ENCODE measurements around the gene ASGR1.
A peak's percentile ranks its signal among the peaks of the same experiment; 100 is the strongest.
"Not testable (repeated sequence)": the region's sequence is repeated elsewhere in the genome, so short reads cannot be mapped to it uniquely, and the experiment has no call there.

Gene ASGR1

GRCh38 chr17:7159571-7159970 is 19.6 kb downstream of the ASGR1 start:
- not testable (repeated sequence) for DNase-seq (ENCODE audit: low spot score)

GRCh38 chr17:7158424-7158823 is 20.7 kb downstream of the ASGR1 start:
- DNase-seq (ENCODE audit: low spot score), result not testable (repeated sequence)

GRCh38 chr17:7156342-7156940 is 22.7 kb downstream of the ASGR1 start:
- no peak for DNase-seq (ENCODE audit: low spot score)

- DNase-seq (ENCODE audit: low spot score), result no peak
These were observed 31.4 kb downstream of the ASGR1 start for GRCh38 chr17:7147772-7148171.

- no peak for DNase-seq (ENCODE audit: low spot score)
These were observed 33.1 kb downstream of the ASGR1 start for GRCh38 chr17:7146115-7146514.

GRCh38 chr17:7144213-7144612 is 35.0 kb downstream of the ASGR1 start:
- no peak for DNase-seq (ENCODE audit: low spot score)

GRCh38 chr17:7141824-7142223 is 37.3 kb downstream of the ASGR1 start:
- no peak for DNase-seq (ENCODE audit: low spot score)

- DNase-seq (ENCODE audit: low spot score), result no peak
These were observed 39.8 kb downstream of the ASGR1 start for GRCh38 chr17:7139400-7139799.

- no peak for DNase-seq (ENCODE audit: low spot score)
These were observed 40.3 kb downstream of the ASGR1 start for GRCh38 chr17:7138800-7139381.

- DNase-seq (ENCODE audit: low spot score), result no peak
These were observed 41.8 kb downstream of the ASGR1 start for GRCh38 chr17:7137171-7137943.

GRCh38 chr17:7136266-7136877 is 42.8 kb downstream of the ASGR1 start:
- DNase-seq (ENCODE audit: low spot score), result peak; percentile 84

- DNase-seq (ENCODE audit: low spot score), result no peak
These were observed 45.3 kb downstream of the ASGR1 start for GRCh38 chr17:7133916-7134315.

GRCh38 chr17:7133424-7133823 is 45.7 kb downstream of the ASGR1 start:
- peak; percentile 37 for DNase-seq (ENCODE audit: low spot score)

- no peak for DNase-seq (ENCODE audit: low spot score)
These were observed 46.6 kb downstream of the ASGR1 start for GRCh38 chr17:7132511-7133094.

- DNase-seq (ENCODE audit: low spot score), result no peak
These were observed 47.8 kb downstream of the ASGR1 start for GRCh38 chr17:7131423-7131791.

- peak; percentile 32 for DNase-seq (ENCODE audit: low spot score)
These were observed 48.3 kb downstream of the ASGR1 start for GRCh38 chr17:7130621-7131422.

GRCh38 chr17:7129311-7129710 is 49.9 kb downstream of the ASGR1 start:
- DNase-seq (ENCODE audit: low spot score), result no peak

- DNase-seq (ENCODE audit: low spot score), result no peak
These were observed 51.0 kb downstream of the ASGR1 start for GRCh38 chr17:7128160-7128559.

GRCh38 chr17:7127501-7127900 is 51.7 kb downstream of the ASGR1 start:
- DNase-seq (ENCODE audit: low spot score), result not testable (repeated sequence)

- DNase-seq (ENCODE audit: low spot score), result not testable (repeated sequence)
These were observed 52.8 kb downstream of the ASGR1 start for GRCh38 chr17:7126386-7126785.

GRCh38 chr17:7124923-7125322 is 54.2 kb downstream of the ASGR1 start:
- DNase-seq (ENCODE audit: low spot score), result no peak

GRCh38 chr17:7123844-7124243 is 55.3 kb downstream of the ASGR1 start:
- no peak for DNase-seq (ENCODE audit: low spot score)
